IMR-90 (cell line): Measurements from ENCODE around the gene ARMH1. TPM values are rescaled to one million over a fixed set of nuclear protein-coding genes. Genes with fewer than 3 reads are reported as not detected.

ENCODE experiments used
- ATAC-seq: fragments of 200-7000 bp; cut with Tn5 transposase; 2 replicates; pipeline ENCODE4 v1.9.1; 2020; ENCODE audit warnings: low read depth, mild to moderate bottlenecking, moderate library complexity
- BruUV-seq: library from RNA; stranded (reverse); fragments of 400-500 nt; replicated peaks from 2 replicates; lab custom pipeline; 2021; lab: Mats Ljungman, UMichigan
- CTCF ChIA-PET: fragments of 300-600 bp; formaldehyde crosslinking; extraction: SDS; loops from one replicate; lab custom pipeline; 2021; ENCODE audit warnings: antibody characterized with exemption; lab: Yijun Ruan, JAX
- POLR2A ChIA-PET: fragments of 300-600 bp; sonication (Branson Sonifier 250); formaldehyde crosslinking; loops from one replicate; lab custom pipeline; 2022; ENCODE audit warnings: antibody characterized with exemption; ENCODE audit not compliant: unreplicated experiment; lab: Charles Lee
- DNase-seq: peaks from one replicate; pipeline ENCODE4 v3.0.0; 2013
- H2AFZ ChIP-seq: replicated peaks from 2 replicates; pipeline ENCODE3; 2013; ENCODE audit warnings: low read length, mild to moderate bottlenecking; ENCODE audit not compliant: poor library complexity
- H2AK5ac ChIP-seq: 2 replicates; pipeline ENCODE4 v1.6.1; 2013; ENCODE audit warnings: low read depth, low read length, inconsistent platforms
- H2AK9ac ChIP-seq: replicated peaks from 2 replicates; pipeline ENCODE3; 2013; ENCODE audit warnings: mild to moderate bottlenecking, low read depth, low read length, moderate library complexity; ENCODE audit not compliant: poor library complexity
- H2BK120ac ChIP-seq: 2 replicates; pipeline ENCODE4 v1.6.1; 2013; ENCODE audit warnings: low read depth, low read length, inconsistent platforms
- H2BK15ac ChIP-seq: 3 replicates; pipeline ENCODE4 v1.6.1; 2013; ENCODE audit warnings: low read depth, low read length, inconsistent platforms
- H2BK20ac ChIP-seq: 2 replicates; pipeline ENCODE4 v1.6.1; 2013; ENCODE audit warnings: low read depth, mild to moderate bottlenecking, inconsistent platforms, low read length, moderate library complexity
- H2BK5ac ChIP-seq: 2 replicates; pipeline ENCODE4 v1.6.1; 2013; ENCODE audit warnings: mild to moderate bottlenecking, low read depth, low read length, inconsistent platforms; ENCODE audit not compliant: poor library complexity, severe bottlenecking
- H3K14ac ChIP-seq: replicated peaks from 2 replicates; pipeline ENCODE4 v1.6.1; 2013; ENCODE audit warnings: low read depth, low read length, inconsistent platforms
- H3K18ac ChIP-seq: 2 replicates; pipeline ENCODE4 v1.6.1; 2013; ENCODE audit warnings: low read depth, low read length, control low read depth
- H3K23ac ChIP-seq: 2 replicates; pipeline ENCODE4 v1.6.1; 2013; ENCODE audit warnings: low read depth, low read length, inconsistent platforms
- H3K27ac ChIP-seq: 2 replicates; pipeline ENCODE4 v1.5.1; 2013; ENCODE audit warnings: mild to moderate bottlenecking, control low read depth, low read length; ENCODE audit not compliant: insufficient read depth
- H3K27me3 ChIP-seq: 2 replicates; pipeline ENCODE4 v1.6.1; 2013; ENCODE audit warnings: low read length; ENCODE audit not compliant: control insufficient read depth, insufficient read depth
- H3K36me3 ChIP-seq: 2 replicates; pipeline ENCODE4 v1.6.1; 2013; ENCODE audit warnings: low read length, mixed read lengths; ENCODE audit not compliant: control insufficient read depth, insufficient read depth
- H3K4ac ChIP-seq: 2 replicates; pipeline ENCODE4 v1.6.1; 2013; ENCODE audit warnings: low read depth, low read length, inconsistent platforms
- H3K4me1 ChIP-seq: 2 replicates; pipeline ENCODE4 v1.6.1; 2013; ENCODE audit warnings: low read length, mixed read lengths; ENCODE audit not compliant: control insufficient read depth, insufficient read depth
- H3K4me2 ChIP-seq: 2 replicates; pipeline ENCODE4 v1.6.1; 2013; ENCODE audit warnings: low read depth, mild to moderate bottlenecking, control low read depth, low read length, moderate library complexity
- H3K4me3 ChIP-seq: 2 replicates; pipeline ENCODE4 v1.5.1; 2013; ENCODE audit warnings: low read depth, mild to moderate bottlenecking, control low read depth, low read length, moderate library complexity; ENCODE audit not compliant: insufficient read depth
- H3K56ac ChIP-seq: 2 replicates; pipeline ENCODE4 v1.6.1; 2013; ENCODE audit warnings: low read length, inconsistent platforms; ENCODE audit not compliant: insufficient read depth; ENCODE audit errors: extremely low read depth
- H3K79me1 ChIP-seq, 2 experiments: 2 replicates each; pipeline ENCODE4 v1.6.1; 2013; ENCODE audit warnings: low read length in 2 of 2, inconsistent platforms in 1 of 2, low read depth in 1 of 2
- H3K9ac ChIP-seq: 2 replicates; pipeline ENCODE4 v1.6.1; 2013; ENCODE audit warnings: low read depth, low read length, control low read depth
- H3K9me1 ChIP-seq: 2 replicates; pipeline ENCODE4 v1.6.1; 2013; ENCODE audit warnings: low read length, inconsistent platforms; ENCODE audit not compliant: insufficient read depth
- H3K9me3 ChIP-seq: 2 replicates; pipeline ENCODE4 v1.6.1; 2013; ENCODE audit warnings: low read length; ENCODE audit not compliant: control insufficient read depth, insufficient read depth
- H4K20me1 ChIP-seq: 2 replicates; pipeline ENCODE4 v1.6.1; 2013; ENCODE audit warnings: low read length, inconsistent platforms; ENCODE audit not compliant: insufficient read depth
- H4K5ac ChIP-seq: 2 replicates; pipeline ENCODE4 v1.6.1; 2013; ENCODE audit warnings: mild to moderate bottlenecking, low read depth, low read length, control low read depth
- H4K8ac ChIP-seq, 2 experiments: 2 replicates each; pipeline ENCODE4 v1.6.1; 2013; ENCODE audit warnings: low read depth in 2 of 2, low read length in 2 of 2, control low read depth in 1 of 2, inconsistent platforms in 1 of 2
- H4K91ac ChIP-seq: 2 replicates; pipeline ENCODE4 v1.6.1; 2013; ENCODE audit warnings: low read depth, low read length, inconsistent platforms; ENCODE audit not compliant: insufficient read depth
- RFX5 ChIP-seq: IDR thresholded peaks from 2 replicates; pipeline ENCODE4 v1.8.0; 2012; ENCODE audit warnings: low read depth, mild to moderate bottlenecking, low read length, moderate library complexity
- WGBS, 2 experiments: methylation state at CpG; one replicate each; pipeline versions ENCODE4 v1.1.5 to v1.1.7; 2013; ENCODE audit warnings: missing lambda C conversion rate in 2 of 2; ENCODE audit not compliant: insufficient read length in 1 of 2; ENCODE audit errors: extremely low coverage in 2 of 2; 5-methylcytosine and 5-hydroxymethylcytosine counted together
- dilution Hi-C: fragments of 300-500 bp; cut with HindIII; formaldehyde crosslinking; loops from one replicate; pipeline ENCODE4 v1.14.3; 2018; ENCODE audit warnings: low sequenced_read_pairs; ENCODE audit not compliant: unreplicated experiment
- in situ Hi-C: fragments of 300-500 bp; cut with MboI; formaldehyde crosslinking; loops from 3 replicates; pipeline ENCODE4 v1.14.3; 2019; ENCODE audit warnings: low sequenced_read_pairs, inconsistent platforms, mixed read lengths
- intact Hi-C: fragments of 100-400 bp; cut with micrococcal nuclease; formaldehyde crosslinking; loops from 2 replicates; pipeline ENCODE4 v1.10.0; 2022
- polyA plus RNA-seq, 3 experiments: library from polyadenylated mRNA; depleted of rRNA; stranded (reverse); fragments of >200 nt; gene quantifications; 2 replicates each; pipeline ENCODE4 v1.2.3, GENCODE V29; 2012; ENCODE audit warnings: low replicate concordance in 1 of 3
- total RNA-seq: library from RNA; depleted of rRNA; stranded (reverse); fragments of >200 nt; gene quantifications from 2 replicates; pipeline ENCODE4 v1.2.3, GENCODE V29; 2012

ARMH1 gene
- total and polyA plus RNA-seq, 2 of the 4 experiments (the other 2 are of a cell fraction) = 0.36 to 0.72 TPM

DNA sequence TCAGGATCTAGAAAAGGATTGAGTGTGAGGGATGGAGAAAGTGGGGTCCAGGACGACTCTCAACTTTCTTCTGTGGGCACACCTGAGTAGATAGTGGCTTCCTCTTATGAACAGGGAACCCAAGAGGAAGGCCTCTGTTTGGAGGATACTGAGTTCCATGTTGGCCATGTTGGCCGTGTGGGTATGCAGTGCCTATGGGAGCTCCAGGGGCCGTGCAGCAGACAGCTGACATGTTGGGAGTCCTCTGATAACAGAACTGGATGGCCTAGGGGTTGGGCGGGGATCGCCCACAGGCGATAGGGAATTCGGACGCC lies 43.2 kb upstream of the ARMH1 start:
- Histone ChIP-seq H3K27ac (peak overlapping the region; percentile 94), H2BK5ac (peak overlapping the region; percentile 80), H4K5ac (peak overlapping the region; percentile 99), H3K18ac (peak overlapping the region; percentile 71), H3K4me1 (peaks cover 16% of the 10 kb centered on the region), H3K9me3 (no peaks in the 10 kb centered on the region), H3K23ac (peak overlapping the region; percentile 89), H2BK15ac (peak overlapping the region; percentile 77; the same call in 2 of the 3 replicates), H4K20me1 (peaks cover 12% of the 10 kb centered on the region), H2AFZ (peak overlapping the region; percentile 97), H3K27me3 (no peaks in the 10 kb centered on the region), H4K8ac (peak overlapping the region; percentile 99 to 100), H3K4me3 (peak overlapping the region; percentile 47), H2AK9ac (peak overlapping the region; percentile 59), H3K4me2 (peak overlapping the region; percentile 76), H2BK20ac (peak overlapping the region; percentile 69; the same call in 1 of the 2 replicates), H3K36me3 (peaks cover 29% of the 10 kb centered on the region), H3K9ac (peak overlapping the region; percentile 74), H3K9me1 (peaks cover 38% of the 10 kb centered on the region), H2BK120ac (peak overlapping the region; percentile 50), H3K56ac (no peak overlapping the region; the same call in 1 of the 2 replicates), H2AK5ac (peak overlapping the region; percentile 89), H4K91ac (peak overlapping the region; percentile 87), H3K79me1 (peaks cover 28 to 47% of the 10 kb centered on the region in 2 experiments), H3K14ac (peak overlapping the region; percentile 86), H3K4ac (peak overlapping the region; percentile 96)
- ChIA-PET CTCF (interaction anchor here (0.5 to 2.0 kb wide), 2 partner anchors 22 kb away, joined by 3 to 7 read pairs; no protein-coding TSS in a partner anchor), POLR2A (interaction anchor here (1.0 to 1.1 kb wide), 2 partner anchors 16 to 42 kb away, joined by 5 read pairs; no protein-coding TSS in a partner anchor)
- in situ Hi-C loops (no loop called here), intact Hi-C loops (loop anchor here (1.0 kb wide), 1 partner anchor 15 kb away; no protein-coding TSS in a partner anchor), dilution Hi-C loops (no loop called here)
- WGBS, 2 experiments = 22% methylated on average over 7 of the region's 8 CpGs; no CpG with 5 or more reads in 1 of the 2 experiments
- no TSS peak for BruUV-seq
- no peak for ATAC-seq
- DNase-seq = no peak
- TF ChIP-seq RFX5 = no peak
